K562 (cell line): ENCODE measurements around the gene SMIM41. TPM values are rescaled to one million over a fixed set of nuclear protein-coding genes. Genes with fewer than 3 reads are reported as not detected.
A peak's percentile ranks its signal among the peaks of the same experiment; 100 is the strongest.

Source experiments
- ATAC-seq: fragments of 200-7000 bp; cut with Tn5 transposase; 3 replicates; pipeline ENCODE4 v1.9.1; 2020; ENCODE audit warnings: moderate library complexity
- BruUV-seq: library from RNA; stranded (reverse); fragments of 400-500 nt; replicated peaks from 2 replicates; lab custom pipeline; 2021; lab: Mats Ljungman, UMichigan
- CTCF ChIA-PET: fragments of 300-600 bp; formaldehyde crosslinking; extraction: SDS; loops from one replicate; lab custom pipeline; 2021; ENCODE audit warnings: low intra/inter-chr PET ratio; lab: Yijun Ruan, JAX
- POLR2A ChIA-PET: fragments of 300-600, 350-650 bp; sonication (Branson Sonifier 250); formaldehyde crosslinking; extraction: SDS; loops from one replicate; lab custom pipeline; 2021; ENCODE audit warnings: antibody characterized with exemption, inconsistent platforms; lab: Yijun Ruan, JAX
- DNase-seq, 4 experiments: peaks; one replicate each; pipeline versions ENCODE4 v3.0.0 to v3.0.0-alpha.2; 2011 to 2018; ENCODE audit warnings: low spot score in 3 of 4, mixed read lengths in 3 of 4; ENCODE audit errors: extremely low read depth in 1 of 4
- FAIRE-seq: peaks from 2 replicates; lab custom pipeline; 2011; peaks lifted over from hg19 to GRCh38; lab: Jason Lieb, UNC
- H2AFZ ChIP-seq: 2 replicates; pipeline ENCODE4 v1.6.0; 2011; ENCODE audit warnings: low read depth, low read length, control low read depth, inconsistent platforms
- H3K27ac ChIP-seq: fragments of 200-600 bp; 3 replicates; pipeline ENCODE4 v1.8.0; 2011; ENCODE audit warnings: low read depth, mild to moderate bottlenecking, control low read depth, inconsistent platforms, low read length, moderate library complexity, mixed read lengths; ENCODE audit errors: extremely low read depth
- H3K27me3 ChIP-seq, 2 experiments: fragments of 300-600 bp in 1 of 2; 2 replicates in 1 of 2; 3 replicates in 1 of 2; pipeline versions ENCODE4 v1.6.0 to v1.8.0; 2011; ENCODE audit warnings: inconsistent platforms in 2 of 2, low read length in 2 of 2, mild to moderate bottlenecking in 1 of 2, mixed read lengths in 1 of 2, moderate library complexity in 1 of 2; ENCODE audit not compliant: control insufficient read depth in 2 of 2, insufficient read depth in 2 of 2
- H3K36me3 ChIP-seq: fragments of 300-600 bp; 3 replicates; pipeline ENCODE4 v1.8.0; 2011; ENCODE audit warnings: mild to moderate bottlenecking, low read length, inconsistent platforms; ENCODE audit not compliant: control insufficient read depth, insufficient read depth
- H3K4me1 ChIP-seq, 2 experiments: fragments of 200-600 bp in 1 of 2; replicated peaks in 1 of 2; 2 replicates in 1 of 2; 3 replicates in 1 of 2; pipeline versions ENCODE4 v1.5.1 to v1.8.0; 2011; ENCODE audit warnings: inconsistent platforms in 2 of 2, low read length in 2 of 2, mild to moderate bottlenecking in 1 of 2, mixed read lengths in 1 of 2, moderate library complexity in 1 of 2; ENCODE audit not compliant: control insufficient read depth in 2 of 2, insufficient read depth in 2 of 2
- H3K4me2 ChIP-seq: 2 replicates; pipeline ENCODE4 v1.6.1; 2011; ENCODE audit warnings: low read length, control low read depth, inconsistent platforms, mixed read lengths; ENCODE audit not compliant: insufficient read depth
- H3K4me3 ChIP-seq: fragments of 200-600 bp; sonication (generic), shearing (Covaris generic); 2 replicates; pipeline ENCODE4 v1.5.1; 2016; ENCODE audit warnings: control low read depth, inconsistent platforms
- H3K79me2 ChIP-seq: fragments of 200-600 bp; 3 replicates; pipeline ENCODE4 v1.8.0; 2011; ENCODE audit warnings: low read length, inconsistent platforms; ENCODE audit not compliant: control insufficient read depth, insufficient read depth
- H3K9ac ChIP-seq, 2 experiments: 2 replicates each; pipeline versions ENCODE4 v1.6.0 to v1.6.1; 2011; ENCODE audit warnings: low read depth in 2 of 2, low read length in 2 of 2, control low read depth in 1 of 2, inconsistent platforms in 1 of 2, mild to moderate bottlenecking in 1 of 2, mixed read lengths in 1 of 2; ENCODE audit not compliant: insufficient read depth in 1 of 2
- H3K9me1 ChIP-seq: one replicate; pipeline ENCODE4 v1.6.0; 2011; ENCODE audit warnings: inconsistent platforms, mild to moderate bottlenecking, low read length, moderate library complexity; ENCODE audit not compliant: control insufficient read depth, insufficient read depth
- H3K9me3 ChIP-seq: replicated peaks from 2 replicates; pipeline ENCODE4 v1.5.1; 2011; ENCODE audit warnings: low read depth, low read length, inconsistent platforms; ENCODE audit not compliant: control insufficient read depth, insufficient read depth
- H4K20me1 ChIP-seq: replicated peaks from 2 replicates; pipeline ENCODE4 v1.6.1; 2011; ENCODE audit warnings: low read length, inconsistent platforms, mixed read lengths; ENCODE audit not compliant: control insufficient read depth, insufficient read depth
- NR2C2 ChIP-seq, 2 experiments: fragments of 200-800 bp in 1 of 2; sonication (Bioruptor generic) in 1 of 2; sonication (generic) in 1 of 2; formaldehyde crosslinking in 1 of 2; IDR thresholded peaks; 2 replicates each; pipeline versions ENCODE4 v1.6.1 to v1.8.0; 2016 to 2022; ENCODE audit warnings: mild to moderate bottlenecking in 1 of 2, missing compliant biosample characterization in 1 of 2, missing genetic modification characterization in 1 of 2, missing genetic modification reagents in 1 of 2
- ZNF764 ChIP-seq: fragments of 250-450 bp; sonication (Bioruptor Pico); IDR thresholded peaks from 2 replicates; pipeline ENCODE4 v1.4.0; 2020; ENCODE audit warnings: low read depth, mild to moderate bottlenecking, moderate library complexity
- WGBS: fragments of 100-300 bp; shearing (Covaris generic); methylation state at CpG from one replicate; pipeline ENCODE4 v1.1.6; 2016; ENCODE audit warnings: low coverage, mixed read lengths; ENCODE audit not compliant: insufficient coverage; ENCODE audit errors: missing lambda C conversion rate; 5-methylcytosine and 5-hydroxymethylcytosine counted together
- in situ Hi-C: fragments of 300-500 bp; cut with MboI; formaldehyde crosslinking; loops from 4 replicates; pipeline ENCODE4 v1.15.0; 2018; ENCODE audit warnings: inconsistent platforms, mixed read lengths
- intact Hi-C: fragments of 100-400 bp; cut with micrococcal nuclease; formaldehyde crosslinking; loops from 2 replicates; pipeline ENCODE4 v1.14.2; 2022
- polyA plus RNA-seq, 8 experiments: library from polyadenylated mRNA; depleted of rRNA in 4 of 8; stranded (reverse) in 5 of 8; unstranded in 3 of 8; fragments of >200 nt; fragmentation: Nextera tagmentation in 2 of 8; fragmentation: Illumina TruSeq in 1 of 8; extraction: Ambion mirVana in 2 of 8; extraction: Trizol in 1 of 8; gene quantifications; 2 replicates each; pipeline versions ENCODE4 v1.2.1 to v1.2.3, GENCODE V29; 2011 to 2014; ENCODE audit warnings: inconsistent platforms in 1 of 8, missing spikeins in 1 of 8
- total RNA-seq, 7 experiments: library from RNA; depleted of rRNA in 6 of 7; stranded (reverse); fragments of >200 nt in 6 of 7; fragmentation: Illumina TruSeq in 2 of 7; extraction: Trizol in 2 of 7; gene quantifications; 2 replicates each; pipeline versions ENCODE4 v1.2.1 to v1.2.3, GENCODE V29; 2011 to 2021; ENCODE audit warnings: low replicate concordance in 1 of 7
- TF ChIP-seq, protein P1 (sequence below): sonication (generic); formaldehyde crosslinking; IDR thresholded peaks from 2 replicates; pipeline ENCODE4 v1.8.0; 2022; ENCODE audit warnings: missing genetic modification reagents, mild to moderate bottlenecking, moderate library complexity, borderline replicate concordance

The SMIM41 gene
- total and polyA plus RNA-seq, 9 of the 15 experiments (the other 6 are each of a cell fraction or from before 2014, with no cell fraction given): not detected

DNA sequence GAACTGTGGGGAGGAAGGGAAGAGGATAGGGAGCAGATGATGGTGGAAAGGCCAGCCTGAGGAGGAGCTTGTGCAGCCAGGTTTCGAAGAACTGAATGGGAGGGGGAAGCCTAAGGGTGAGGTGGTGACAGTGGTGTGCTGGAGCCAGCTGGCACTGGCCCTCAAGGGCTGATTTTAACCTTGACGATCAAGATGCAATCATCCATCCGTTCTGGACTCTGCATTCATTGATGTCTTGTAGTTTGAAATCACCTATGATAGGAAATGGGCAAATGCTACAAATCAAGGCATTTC, 12.5 kb upstream of the SMIM41 start:
- Histone ChIP-seq H3K36me3 (peaks cover 6% of the 10 kb centered on the region), H3K79me2 (peaks cover 23% of the 10 kb centered on the region), H2AFZ (no peak overlapping the region), H4K20me1 (peaks cover 4% of the 10 kb centered on the region; the same call in 1 of the 2 replicates), H3K27me3 (peaks cover 0 to 4% of the 10 kb centered on the region in 2 experiments; a peak in 2 of 5 replicates), H3K27ac (no peak overlapping the region), H3K9ac (no peak overlapping the region), H3K9me1 (no peaks in the 10 kb centered on the region), H3K4me3 (no peak overlapping the region), H3K9me3 (no peaks in the 10 kb centered on the region), H3K4me1 (peaks cover 17 to 36% of the 10 kb centered on the region in 2 experiments; a peak in 4 of 5 replicates), H3K4me2 (no peak overlapping the region; the same call in 1 of the 2 replicates)
- 17% methylated on average over 3 of the region's 3 CpGs for WGBS
- intact Hi-C loops: no loop called here
- ATAC-seq: no peak
- DNase-seq: no peak
- in situ Hi-C loops: no loop called here
- FAIRE-seq: no peak
- TF ChIP-seq ZNF764 (CRISPR knock-in tag) (no peak), NR2C2 (CRISPR knock-in tag; IDR thresholded peaks at IDR 0.05) (0 out of 2 replicates have a peak, but pooled peaks have one; percentile 19), NR2C2 (tag; IDR thresholded peaks at IDR 0.05) (no peak)
- TF ChIP-seq, protein P1, sequence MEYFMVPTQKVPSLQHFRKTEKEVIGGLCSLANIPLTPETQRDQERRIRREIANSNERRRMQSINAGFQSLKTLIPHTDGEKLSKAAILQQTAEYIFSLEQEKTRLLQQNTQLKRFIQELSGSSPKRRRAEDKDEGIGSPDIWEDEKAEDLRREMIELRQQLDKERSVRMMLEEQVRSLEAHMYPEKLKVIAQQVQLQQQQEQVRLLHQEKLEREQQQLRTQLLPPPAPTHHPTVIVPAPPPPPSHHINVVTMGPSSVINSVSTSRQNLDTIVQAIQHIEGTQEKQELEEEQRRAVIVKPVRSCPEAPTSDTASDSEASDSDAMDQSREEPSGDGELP: 0 out of 2 replicates have a peak, but pooled peaks have one; percentile 20
- ChIA-PET POLR2A (interaction anchor here (0.9 to 5.6 kb wide), 2 partner anchors 16 to 200 kb away, joined by 3 to 23 read pairs; partner anchors contain the start of gene NR4A1), CTCF (no interaction called here)
- BruUV-seq: no TSS peak
